Measurements from ENCODE around the gene RUNX1.

RUNX1 gene

DNA sequence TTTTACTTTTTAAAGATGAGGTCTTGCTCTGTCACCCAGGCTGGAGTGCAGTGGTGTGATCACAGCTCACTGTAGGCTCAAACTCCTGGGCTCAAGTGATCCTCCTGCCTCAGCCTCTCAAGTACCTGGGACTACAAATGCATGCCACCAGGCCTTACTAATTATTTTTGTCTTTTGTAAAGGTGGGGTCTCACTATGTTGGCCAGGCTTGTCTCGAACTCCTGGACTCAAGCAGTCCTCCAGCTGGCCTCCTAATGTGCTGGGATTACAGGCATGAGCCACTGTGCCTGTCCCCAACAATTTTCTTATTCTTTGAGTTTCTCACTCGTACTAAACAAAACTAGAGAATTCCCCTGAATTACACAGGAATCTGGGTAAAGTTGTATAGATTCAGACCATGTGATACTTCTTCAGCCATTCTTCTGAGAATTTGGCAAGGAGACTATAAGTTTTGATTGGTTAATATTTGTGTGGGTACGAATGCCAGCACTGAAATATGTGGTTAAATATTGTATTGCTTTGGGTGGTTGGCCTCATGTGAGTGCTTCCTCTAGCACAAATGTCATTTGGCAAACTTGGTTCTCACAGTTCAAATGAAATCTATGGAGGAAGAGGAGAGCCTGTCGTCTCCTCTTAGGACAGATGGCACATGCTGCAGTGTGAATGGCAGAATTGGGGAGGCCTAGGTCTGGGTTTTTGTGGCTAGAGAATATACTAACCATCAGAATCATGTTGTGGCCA lies 104.9 kb downstream of the RUNX1 start:
- TF ChIP-seq, protein P1, sequence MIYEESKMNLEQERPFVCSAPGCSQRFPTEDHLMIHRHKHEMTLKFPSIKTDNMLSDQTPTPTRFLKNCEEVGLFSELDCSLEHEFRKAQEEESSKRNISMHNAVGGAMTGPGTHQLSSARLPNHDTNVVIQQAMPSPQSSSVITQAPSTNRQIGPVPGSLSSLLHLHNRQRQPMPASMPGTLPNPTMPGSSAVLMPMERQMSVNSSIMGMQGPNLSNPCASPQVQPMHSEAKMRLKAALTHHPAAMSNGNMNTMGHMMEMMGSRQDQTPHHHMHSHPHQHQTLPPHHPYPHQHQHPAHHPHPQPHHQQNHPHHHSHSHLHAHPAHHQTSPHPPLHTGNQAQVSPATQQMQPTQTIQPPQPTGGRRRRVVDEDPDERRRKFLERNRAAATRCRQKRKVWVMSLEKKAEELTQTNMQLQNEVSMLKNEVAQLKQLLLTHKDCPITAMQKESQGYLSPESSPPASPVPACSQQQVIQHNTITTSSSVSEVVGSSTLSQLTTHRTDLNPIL (CRISPR knock-in tag; IDR thresholded peaks at IDR 0.05; ENCODE audit: low read depth), result no peak
- TF ChIP-seq, protein P2, sequence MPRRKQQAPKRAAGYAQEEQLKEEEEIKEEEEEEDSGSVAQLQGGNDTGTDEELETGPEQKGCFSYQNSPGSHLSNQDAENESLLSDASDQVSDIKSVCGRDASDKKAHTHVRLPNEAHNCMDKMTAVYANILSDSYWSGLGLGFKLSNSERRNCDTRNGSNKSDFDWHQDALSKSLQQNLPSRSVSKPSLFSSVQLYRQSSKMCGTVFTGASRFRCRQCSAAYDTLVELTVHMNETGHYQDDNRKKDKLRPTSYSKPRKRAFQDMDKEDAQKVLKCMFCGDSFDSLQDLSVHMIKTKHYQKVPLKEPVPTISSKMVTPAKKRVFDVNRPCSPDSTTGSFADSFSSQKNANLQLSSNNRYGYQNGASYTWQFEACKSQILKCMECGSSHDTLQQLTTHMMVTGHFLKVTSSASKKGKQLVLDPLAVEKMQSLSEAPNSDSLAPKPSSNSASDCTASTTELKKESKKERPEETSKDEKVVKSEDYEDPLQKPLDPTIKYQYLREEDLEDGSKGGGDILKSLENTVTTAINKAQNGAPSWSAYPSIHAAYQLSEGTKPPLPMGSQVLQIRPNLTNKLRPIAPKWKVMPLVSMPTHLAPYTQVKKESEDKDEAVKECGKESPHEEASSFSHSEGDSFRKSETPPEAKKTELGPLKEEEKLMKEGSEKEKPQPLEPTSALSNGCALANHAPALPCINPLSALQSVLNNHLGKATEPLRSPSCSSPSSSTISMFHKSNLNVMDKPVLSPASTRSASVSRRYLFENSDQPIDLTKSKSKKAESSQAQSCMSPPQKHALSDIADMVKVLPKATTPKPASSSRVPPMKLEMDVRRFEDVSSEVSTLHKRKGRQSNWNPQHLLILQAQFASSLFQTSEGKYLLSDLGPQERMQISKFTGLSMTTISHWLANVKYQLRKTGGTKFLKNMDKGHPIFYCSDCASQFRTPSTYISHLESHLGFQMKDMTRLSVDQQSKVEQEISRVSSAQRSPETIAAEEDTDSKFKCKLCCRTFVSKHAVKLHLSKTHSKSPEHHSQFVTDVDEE (CRISPR knock-in tag; IDR thresholded peaks at IDR 0.05), result no peak
- TF ChIP-seq ZNF8 (CRISPR knock-in tag; IDR thresholded peaks at IDR 0.05) (no peak), ZFP3 (CRISPR knock-in tag; IDR thresholded peaks at IDR 0.05) (no peak), OSR1 (CRISPR knock-in tag; IDR thresholded peaks at IDR 0.05) (no peak), ZFP30 (CRISPR knock-in tag; IDR thresholded peaks at IDR 0.05) (no peak), SNAI2 (CRISPR knock-in tag; IDR thresholded peaks at IDR 0.05) (no peak), GLIS3 (CRISPR knock-in tag; IDR thresholded peaks at IDR 0.05) (no peak), TOX (CRISPR knock-in tag; IDR thresholded peaks at IDR 0.05; ENCODE audit: borderline replicate concordance) (no peak), CSDC2 (CRISPR knock-in tag; IDR thresholded peaks at IDR 0.05) (no peak), ZC3H10 (CRISPR knock-in tag; IDR thresholded peaks at IDR 0.05) (no peak), ARNTL (CRISPR knock-in tag; IDR thresholded peaks at IDR 0.05; ENCODE audit: borderline replicate concordance, low read depth) (no peak), ISL1 (CRISPR knock-in tag; IDR thresholded peaks at IDR 0.05) (no peak), ZNF565 (CRISPR knock-in tag; conservative IDR thresholded peaks at IDR 0.05; ENCODE audit: low read depth) (no peak)
- TF ChIP-seq, protein P3, sequence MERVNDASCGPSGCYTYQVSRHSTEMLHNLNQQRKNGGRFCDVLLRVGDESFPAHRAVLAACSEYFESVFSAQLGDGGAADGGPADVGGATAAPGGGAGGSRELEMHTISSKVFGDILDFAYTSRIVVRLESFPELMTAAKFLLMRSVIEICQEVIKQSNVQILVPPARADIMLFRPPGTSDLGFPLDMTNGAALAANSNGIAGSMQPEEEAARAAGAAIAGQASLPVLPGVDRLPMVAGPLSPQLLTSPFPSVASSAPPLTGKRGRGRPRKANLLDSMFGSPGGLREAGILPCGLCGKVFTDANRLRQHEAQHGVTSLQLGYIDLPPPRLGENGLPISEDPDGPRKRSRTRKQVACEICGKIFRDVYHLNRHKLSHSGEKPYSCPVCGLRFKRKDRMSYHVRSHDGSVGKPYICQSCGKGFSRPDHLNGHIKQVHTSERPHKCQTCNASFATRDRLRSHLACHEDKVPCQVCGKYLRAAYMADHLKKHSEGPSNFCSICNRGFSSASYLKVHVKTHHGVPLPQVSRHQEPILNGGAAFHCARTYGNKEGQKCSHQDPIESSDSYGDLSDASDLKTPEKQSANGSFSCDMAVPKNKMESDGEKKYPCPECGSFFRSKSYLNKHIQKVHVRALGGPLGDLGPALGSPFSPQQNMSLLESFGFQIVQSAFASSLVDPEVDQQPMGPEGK (CRISPR knock-in tag; IDR thresholded peaks at IDR 0.05; ENCODE audit: borderline replicate concordance), result no peak
- TF ChIP-seq, protein P4, sequence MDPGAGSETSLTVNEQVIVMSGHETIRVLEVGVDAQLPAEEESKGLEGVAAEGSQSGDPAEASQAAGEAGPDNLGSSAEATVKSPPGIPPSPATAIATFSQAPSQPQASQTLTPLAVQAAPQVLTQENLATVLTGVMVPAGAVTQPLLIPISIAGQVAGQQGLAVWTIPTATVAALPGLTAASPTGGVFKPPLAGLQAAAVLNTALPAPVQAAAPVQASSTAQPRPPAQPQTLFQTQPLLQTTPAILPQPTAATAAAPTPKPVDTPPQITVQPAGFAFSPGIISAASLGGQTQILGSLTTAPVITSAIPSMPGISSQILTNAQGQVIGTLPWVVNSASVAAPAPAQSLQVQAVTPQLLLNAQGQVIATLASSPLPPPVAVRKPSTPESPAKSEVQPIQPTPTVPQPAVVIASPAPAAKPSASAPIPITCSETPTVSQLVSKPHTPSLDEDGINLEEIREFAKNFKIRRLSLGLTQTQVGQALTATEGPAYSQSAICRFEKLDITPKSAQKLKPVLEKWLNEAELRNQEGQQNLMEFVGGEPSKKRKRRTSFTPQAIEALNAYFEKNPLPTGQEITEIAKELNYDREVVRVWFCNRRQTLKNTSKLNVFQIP (CRISPR knock-in tag; IDR thresholded peaks at IDR 0.05; ENCODE audit: borderline replicate concordance, low read depth), result no peak
- no peak for ATAC-seq

DNA sequence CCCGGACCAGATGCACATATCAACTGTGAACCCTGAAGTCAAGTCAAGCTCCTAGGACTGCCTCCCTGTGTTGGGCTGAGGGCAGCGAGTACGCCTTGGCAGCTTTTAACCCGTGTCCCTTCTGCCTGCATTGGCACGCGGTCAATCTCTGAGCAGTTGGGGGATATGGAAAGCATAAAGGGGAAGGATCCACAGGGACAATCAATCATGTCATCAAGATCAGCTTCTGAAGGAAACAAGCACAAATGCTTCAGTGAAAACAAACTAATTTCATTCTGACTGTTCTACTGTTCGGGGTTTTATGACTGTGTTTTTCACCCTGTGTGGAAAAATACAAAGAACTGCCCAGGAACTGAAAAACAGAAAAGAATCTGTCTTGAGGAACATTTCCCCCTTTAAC lies 106.2 kb downstream of the RUNX1 start:
- no peak for TF ChIP-seq GLIS3 (CRISPR knock-in tag; IDR thresholded peaks at IDR 0.05)
- no peak for TF ChIP-seq ZFP3 (CRISPR knock-in tag; IDR thresholded peaks at IDR 0.05)
- no peak for TF ChIP-seq ESRRG (CRISPR knock-in tag; IDR thresholded peaks at IDR 0.05)
- no peak for TF ChIP-seq PPARA (CRISPR knock-in tag; IDR thresholded peaks at IDR 0.05; ENCODE audit: borderline replicate concordance)
- TF ChIP-seq ZFP30 (CRISPR knock-in tag; IDR thresholded peaks at IDR 0.05), result no peak
- no peak for TF ChIP-seq ARNTL (CRISPR knock-in tag; IDR thresholded peaks at IDR 0.05; ENCODE audit: borderline replicate concordance, low read depth)
- no peak for TF ChIP-seq TOX (CRISPR knock-in tag; IDR thresholded peaks at IDR 0.05; ENCODE audit: borderline replicate concordance)
- TF ChIP-seq ZNF8 (CRISPR knock-in tag; IDR thresholded peaks at IDR 0.05), result no peak
- TF ChIP-seq RARB (CRISPR knock-in tag; IDR thresholded peaks at IDR 0.05), result no peak
- TF ChIP-seq TCF4 (CRISPR knock-in tag; IDR thresholded peaks at IDR 0.05; ENCODE audit: borderline replicate concordance), result no peak
- TF ChIP-seq OSR1 (CRISPR knock-in tag; IDR thresholded peaks at IDR 0.05), result no peak
- TF ChIP-seq ISL1 (CRISPR knock-in tag; IDR thresholded peaks at IDR 0.05), result no peak
- TF ChIP-seq, protein P4 (CRISPR knock-in tag; IDR thresholded peaks at IDR 0.05; ENCODE audit: borderline replicate concordance, low read depth), result no peak
- TF ChIP-seq, protein P3 (CRISPR knock-in tag; IDR thresholded peaks at IDR 0.05; ENCODE audit: borderline replicate concordance), result no peak
- TF ChIP-seq, protein P5, sequence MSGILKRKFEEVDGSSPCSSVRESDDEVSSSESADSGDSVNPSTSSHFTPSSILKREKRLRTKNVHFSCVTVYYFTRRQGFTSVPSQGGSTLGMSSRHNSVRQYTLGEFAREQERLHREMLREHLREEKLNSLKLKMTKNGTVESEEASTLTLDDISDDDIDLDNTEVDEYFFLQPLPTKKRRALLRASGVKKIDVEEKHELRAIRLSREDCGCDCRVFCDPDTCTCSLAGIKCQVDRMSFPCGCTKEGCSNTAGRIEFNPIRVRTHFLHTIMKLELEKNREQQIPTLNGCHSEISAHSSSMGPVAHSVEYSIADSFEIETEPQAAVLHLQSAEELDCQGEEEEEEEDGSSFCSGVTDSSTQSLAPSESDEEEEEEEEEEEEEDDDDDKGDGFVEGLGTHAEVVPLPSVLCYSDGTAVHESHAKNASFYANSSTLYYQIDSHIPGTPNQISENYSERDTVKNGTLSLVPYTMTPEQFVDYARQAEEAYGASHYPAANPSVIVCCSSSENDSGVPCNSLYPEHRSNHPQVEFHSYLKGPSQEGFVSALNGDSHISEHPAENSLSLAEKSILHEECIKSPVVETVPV (CRISPR knock-in tag; IDR thresholded peaks at IDR 0.05), result no peak
- TF ChIP-seq BACH2 (CRISPR knock-in tag; IDR thresholded peaks at IDR 0.05; ENCODE audit: borderline replicate concordance), result no peak
- TF ChIP-seq SNAI2 (CRISPR knock-in tag; IDR thresholded peaks at IDR 0.05), result no peak
- no peak for TF ChIP-seq ZNF70 (CRISPR knock-in tag; IDR thresholded peaks at IDR 0.05)
- ATAC-seq, result no peak

Data from SK-N-SH treated with all-trans-retinoic acid at 6 μM for 48 hours (cell line).